GM18520 (cell line): ENCODE data around the gene SMARCB1.

ENCODE experiments used
- ATAC-seq: cut with Tn5 transposase; IDR thresholded peaks from one replicate; pipeline ENCODE4 v1.9.1; 2021; ENCODE audit not compliant: unreplicated experiment

The SMARCB1 gene

DNA sequence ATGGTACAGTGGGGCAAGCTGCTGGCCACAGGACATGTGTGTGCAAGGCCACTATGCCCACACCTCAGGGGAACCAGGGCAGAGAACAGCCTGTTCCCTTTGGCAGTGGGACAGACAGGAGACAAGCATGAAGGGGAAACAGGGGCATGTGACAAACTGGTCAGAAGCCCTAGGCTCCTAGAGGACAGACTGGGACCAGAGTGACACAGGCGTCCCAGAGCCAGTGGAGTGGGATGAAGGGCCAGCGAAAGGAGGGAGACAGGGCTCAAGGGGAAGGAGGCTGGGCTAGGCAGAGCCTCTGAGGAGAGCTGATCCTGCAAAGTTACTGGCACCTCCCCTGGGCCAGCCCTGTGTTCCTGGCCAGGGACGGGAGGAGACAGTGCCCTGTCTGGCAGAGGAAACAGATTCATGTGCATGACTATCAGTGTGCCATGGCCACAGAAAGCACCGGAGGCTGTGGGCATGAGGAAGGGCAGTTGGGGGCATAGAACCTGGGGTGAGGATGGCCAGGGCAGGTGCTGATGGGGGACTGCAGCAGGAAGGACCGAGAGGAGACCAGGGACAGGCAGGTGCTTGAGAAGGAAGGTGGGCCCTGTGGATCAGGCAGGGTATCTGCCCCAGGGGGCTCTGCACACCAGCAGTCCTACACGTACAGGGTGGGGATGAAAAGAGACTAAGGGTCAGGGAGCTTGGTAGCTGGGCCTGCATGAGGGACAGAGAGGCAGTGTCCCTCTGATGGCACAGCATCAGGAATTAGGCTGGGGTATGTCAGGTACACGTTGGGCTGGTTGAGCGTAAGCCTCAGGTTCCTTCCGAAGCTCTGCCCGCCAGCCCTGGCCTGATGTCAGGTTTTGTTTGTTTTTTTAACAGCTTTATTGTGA is 42.3 kb downstream of the SMARCB1 start:
- no peak for ATAC-seq

DNA sequence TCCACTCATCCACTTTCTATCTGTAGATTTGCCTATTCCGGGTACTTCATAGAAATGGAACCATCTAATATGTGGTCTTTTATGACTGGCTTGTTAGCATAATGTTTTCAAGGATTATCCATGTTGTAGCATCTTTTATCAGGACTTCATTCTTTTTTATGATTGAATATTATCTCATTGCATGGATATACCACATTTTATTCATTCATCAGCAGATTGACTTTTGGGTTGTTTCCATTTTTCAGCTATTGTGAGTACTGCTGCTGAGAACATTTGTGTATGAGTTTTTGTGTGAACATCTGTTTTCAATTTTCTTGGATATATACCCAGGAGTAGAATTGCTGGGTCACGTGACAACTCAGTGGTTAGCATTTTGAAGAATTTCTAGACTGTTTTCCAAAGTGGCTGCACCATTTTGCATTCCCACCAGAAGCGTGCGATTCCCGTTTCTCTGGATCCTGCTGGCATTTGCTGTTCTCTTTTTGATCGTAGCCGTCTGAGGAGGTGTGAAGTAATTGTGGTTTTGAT is 43.1 kb downstream of the SMARCB1 start:
- no peak for ATAC-seq

DNA sequence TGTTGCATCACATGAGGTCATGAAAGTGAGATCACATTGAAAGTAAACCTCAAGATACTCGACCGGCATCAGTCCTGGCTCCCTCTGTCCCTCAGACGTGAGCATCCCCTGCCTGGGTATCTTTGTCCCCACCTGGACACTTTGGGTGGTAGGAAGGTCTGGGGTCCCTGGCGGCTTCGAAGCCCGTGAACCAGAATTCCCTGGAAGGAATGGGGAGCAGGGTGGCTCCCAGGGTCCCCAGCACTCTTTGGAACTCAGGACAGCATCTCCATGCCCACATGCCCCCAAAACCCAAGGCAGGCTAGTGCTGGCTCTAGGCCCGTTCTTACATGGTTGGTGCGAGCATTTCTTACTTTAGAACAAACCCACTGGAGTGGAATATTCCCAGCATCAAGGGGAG is 44.5 kb downstream of the SMARCB1 start:
- no peak for ATAC-seq

DNA sequence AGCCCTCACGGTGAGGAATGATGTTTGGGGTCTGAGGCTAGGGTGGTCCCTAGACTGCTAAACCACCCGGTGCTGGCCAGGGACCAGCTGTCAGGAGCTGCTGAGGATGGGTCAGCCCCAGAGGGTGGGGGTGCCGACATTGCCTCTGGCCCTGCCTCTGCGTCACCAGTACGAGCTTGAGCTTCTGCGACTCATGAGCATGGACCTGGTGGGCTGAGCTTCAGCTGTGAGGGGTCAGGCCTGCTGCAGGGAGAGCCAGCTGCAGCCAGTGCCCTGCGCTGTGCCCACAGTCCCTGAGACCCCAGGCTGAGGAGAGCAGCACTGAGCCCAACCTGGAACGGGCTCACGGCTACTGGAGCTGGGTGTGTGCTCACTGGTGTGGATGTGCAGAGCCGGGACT is 45.0 kb downstream of the SMARCB1 start:
- no peak for ATAC-seq

DNA sequence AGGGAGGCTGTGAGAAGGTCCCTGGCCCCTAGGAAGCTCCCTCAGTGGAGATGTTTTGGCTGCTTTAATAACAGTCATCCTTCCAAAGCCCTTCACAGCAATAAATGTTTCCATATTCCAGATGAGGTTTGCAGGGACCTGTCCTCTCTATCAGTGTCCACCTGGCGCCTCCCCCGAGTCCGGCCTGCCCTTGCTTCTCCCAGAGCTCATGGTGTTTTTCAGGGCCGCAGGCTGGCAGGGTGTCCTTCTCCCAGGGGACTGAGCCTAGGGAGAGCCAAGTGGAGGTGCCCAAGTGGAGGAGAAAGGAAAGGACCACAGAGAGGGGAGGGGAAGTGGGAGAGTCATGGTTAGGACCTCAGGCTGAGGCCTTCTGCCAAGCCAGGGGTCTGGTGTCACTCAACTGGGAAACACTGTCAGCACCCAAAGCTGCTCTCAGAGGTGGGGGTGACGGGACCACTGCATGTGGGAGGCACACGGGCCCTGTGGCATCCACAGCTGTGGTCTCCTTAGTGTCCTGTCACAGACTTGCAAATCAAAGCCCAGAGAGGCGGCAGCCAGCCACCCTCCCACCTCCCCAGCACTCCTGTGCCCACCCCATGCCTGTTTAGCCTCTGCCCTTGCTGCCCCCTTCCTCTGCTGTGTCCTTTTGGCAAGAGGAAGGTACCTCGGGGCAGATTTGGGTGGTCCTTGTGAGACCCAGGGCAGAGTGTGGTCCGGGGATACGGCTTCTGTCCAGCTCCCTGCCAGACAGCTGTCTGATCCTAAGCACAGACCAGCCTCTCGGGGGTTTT is 45.7 kb downstream of the SMARCB1 start:
- ATAC-seq: no peak

DNA sequence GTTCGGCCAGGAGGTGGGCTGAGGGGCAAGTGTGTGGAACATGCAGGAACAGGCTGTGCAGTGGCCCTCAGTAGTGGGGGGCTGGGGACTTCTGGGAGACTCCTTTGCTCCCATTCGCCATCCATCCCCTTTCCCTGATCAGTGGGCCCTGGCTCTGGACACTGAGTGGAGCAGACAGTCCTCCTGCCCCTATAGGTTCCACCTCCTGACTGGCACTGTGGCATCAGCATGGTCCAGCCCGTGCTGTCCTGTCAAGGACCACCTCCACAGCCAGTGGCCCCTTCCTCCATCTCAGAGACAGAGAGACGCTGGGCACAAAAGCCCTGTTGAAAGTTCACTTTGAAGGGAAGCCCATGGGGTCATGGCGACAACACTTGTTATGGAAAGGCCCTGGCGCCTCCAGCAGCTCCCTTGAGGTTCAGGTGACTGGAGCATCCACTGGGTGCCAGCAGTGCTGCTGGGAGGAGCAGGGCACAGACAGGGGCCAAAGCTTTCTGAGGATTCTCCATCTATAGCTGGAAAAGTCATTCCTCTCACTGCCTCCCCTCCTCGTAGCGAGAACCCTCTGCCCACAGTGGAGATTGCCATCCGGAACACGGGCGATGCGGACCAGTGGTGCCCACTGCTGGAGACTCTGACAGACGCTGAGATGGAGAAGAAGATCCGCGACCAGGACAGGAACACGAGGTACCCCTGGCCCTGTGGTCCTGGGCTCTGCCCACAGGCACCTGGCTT is 46.4 kb downstream of the SMARCB1 start:
- ATAC-seq: no peak

DNA sequence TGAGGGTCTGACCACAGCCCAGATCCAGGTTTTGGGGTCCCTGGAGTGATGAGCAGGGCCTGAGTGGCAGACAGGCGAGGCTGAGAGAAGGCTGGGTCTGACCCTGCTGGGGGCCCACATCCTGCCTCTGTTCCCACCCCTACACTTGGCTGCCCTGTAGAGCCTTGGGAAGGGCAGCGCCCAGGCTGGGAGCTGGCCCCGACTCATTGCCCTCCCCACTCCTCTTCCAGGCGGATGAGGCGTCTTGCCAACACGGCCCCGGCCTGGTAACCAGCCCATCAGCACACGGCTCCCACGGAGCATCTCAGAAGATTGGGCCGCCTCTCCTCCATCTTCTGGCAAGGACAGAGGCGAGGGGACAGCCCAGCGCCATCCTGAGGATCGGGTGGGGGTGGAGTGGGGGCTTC is 47.1 kb downstream of the SMARCB1 start:
- ATAC-seq: no peak

DNA sequence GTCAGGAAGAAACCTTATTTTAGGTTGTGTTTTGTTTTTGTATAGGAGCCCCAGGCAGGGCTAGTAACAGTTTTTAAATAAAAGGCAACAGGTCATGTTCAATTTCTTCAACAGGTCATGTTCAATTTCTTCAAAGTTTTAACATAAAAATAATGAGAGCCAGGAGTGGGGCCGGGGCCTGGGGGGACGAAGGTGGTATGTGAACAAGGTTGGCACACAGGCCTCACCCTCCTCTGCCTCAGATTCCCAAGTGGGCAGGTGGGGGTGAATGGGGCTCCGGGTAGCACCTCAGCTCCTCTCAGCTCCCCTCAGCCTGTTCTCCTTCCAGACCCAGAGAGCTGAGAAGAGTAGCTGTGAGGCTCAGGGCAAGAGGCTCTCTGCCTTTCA is 47.6 kb downstream of the SMARCB1 start:
- no peak for ATAC-seq

DNA sequence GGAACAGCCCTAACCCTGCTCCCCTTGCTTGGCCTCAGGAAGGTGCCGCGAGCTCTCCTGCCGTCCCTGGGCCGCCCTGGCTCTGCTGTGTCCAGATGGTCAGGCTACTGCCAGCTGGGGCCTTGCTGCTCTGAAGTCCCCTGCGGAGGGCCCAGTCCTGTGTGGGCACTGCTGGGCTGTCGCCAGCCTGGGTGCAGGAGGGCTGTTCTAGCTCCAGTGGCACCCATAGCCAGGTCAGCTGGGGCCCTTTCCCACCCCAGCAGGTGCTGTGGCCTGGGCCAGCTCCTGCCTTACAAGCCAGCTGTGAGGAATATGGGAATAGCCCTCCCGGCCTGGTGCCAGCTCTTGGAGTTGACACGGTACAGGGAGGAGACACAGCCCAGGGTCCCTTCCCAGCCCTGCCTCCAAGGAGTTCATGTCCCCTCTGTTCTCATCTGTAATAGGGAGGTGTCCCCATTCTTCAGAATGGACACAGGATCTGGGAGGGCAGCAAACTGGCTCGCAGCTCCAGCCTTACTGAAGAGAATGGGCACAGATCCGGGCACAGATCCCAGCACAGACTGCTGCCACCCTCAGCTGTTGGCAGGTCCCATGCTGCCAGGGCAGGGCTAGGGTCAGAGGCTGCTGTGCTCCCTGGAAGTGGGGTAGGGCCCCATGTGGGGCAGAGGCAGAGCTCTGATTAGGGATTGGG is 48.2 kb downstream of the SMARCB1 start:
- ATAC-seq: no peak

DNA sequence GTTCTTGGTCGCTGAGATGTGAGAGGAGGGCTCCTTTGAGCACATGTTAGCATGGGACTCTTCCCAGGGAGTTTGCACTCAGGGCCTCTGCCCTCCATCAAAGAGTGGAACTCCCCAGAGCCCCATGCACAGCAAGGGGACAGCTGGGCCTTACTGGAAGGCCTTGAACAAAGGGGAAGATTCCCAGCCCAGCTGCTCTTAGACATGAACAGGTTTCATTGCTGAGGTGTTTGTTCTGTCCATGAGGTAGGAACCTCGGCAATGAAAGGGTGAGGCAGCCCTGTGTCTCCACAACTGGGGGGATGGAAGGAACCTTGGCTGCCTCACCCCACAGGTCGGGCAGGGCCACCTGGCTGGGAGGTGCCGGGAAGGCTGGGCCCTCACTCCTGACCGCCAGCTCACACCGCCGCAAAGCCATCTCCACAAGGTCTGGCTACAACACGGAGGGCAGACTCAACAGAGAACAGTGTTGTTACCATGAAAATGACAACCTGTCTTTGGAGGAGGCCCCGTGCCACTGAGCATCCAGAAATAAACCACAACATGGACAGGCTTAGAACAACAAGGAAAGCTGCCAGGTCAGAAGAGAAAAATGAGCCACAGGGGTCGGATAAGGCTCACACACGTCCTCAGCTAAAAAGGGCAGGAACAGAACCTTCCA is 48.8 kb downstream of the SMARCB1 start:
- ATAC-seq: no peak

DNA sequence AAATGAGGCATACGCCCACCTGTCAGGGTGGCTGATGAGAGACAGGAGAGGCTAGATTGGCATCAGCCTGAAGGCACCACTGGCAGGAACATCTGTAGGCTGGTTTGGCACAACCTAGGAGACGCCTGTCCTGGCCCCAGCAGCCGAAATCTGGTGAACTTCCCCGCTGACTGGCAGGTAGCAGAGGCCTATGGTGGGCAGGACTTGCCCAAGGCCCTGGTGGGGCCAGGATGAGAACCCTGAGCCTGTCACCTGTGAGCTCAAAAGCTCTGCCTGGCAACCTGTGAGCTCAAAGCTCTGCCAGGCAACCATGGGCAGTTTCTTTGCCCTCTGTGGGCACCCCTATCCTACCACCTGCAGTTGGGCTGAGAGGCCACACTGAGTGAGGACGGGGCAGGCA is 49.5 kb downstream of the SMARCB1 start:
- no peak for ATAC-seq

DNA sequence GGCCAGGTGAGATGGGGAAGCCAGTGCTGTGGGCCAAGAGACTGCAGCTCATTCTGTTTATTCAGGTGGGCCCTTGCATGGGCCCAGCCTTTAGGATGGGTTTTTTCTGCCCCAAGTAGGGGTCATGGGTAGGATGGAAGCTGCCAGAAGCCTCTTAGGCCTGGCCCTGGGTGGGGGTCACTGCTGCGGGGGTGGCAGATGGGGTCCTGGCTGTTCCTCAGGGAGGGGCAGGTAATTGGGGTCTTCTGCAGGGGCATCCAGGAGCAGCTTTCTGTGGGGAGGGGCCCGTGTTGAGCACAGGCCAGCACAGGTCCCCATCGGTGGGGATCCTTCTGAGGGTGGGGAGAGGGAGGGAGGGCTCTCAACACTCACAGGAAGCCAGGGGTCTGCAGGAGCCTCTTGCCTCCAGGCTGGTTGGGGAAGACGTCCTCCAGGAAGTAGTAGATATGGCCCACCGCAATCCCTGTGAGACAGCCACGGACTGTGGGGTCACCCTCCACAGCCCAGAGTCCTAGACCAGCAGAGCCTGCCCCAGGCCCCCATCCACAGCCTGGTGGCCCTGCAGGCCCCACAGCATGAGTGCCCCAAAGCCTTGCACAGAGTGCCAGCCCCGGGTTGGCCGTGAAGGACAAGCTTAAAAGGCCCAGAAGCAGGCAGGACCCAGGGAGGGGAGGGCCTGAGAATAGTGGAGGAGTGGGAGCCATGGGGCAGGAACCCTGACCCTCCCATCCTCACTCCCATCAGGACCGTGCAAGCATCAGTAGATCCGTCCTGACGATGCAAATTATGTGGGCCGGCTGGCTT is 50.1 kb downstream of the SMARCB1 start:
- ATAC-seq: no peak

DNA sequence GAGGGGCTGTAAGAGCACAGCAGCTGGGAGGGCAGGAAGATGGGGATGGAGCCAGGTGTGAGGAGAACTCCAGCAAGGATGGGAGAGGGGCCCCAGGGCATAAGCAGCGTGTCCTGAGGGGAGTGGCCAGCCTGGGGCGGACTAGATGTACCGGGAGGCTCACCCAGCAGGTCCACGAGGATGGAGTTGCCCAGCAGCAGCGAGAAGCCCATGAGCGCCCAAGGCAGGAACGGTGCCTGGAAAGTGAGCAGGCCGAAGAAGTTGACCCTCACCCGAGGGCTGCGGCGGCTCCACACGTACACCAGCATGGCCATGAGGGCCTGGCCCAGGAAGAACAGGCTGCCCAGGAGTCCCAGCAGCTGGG is 50.7 kb downstream of the SMARCB1 start:
- ATAC-seq: no peak

DNA sequence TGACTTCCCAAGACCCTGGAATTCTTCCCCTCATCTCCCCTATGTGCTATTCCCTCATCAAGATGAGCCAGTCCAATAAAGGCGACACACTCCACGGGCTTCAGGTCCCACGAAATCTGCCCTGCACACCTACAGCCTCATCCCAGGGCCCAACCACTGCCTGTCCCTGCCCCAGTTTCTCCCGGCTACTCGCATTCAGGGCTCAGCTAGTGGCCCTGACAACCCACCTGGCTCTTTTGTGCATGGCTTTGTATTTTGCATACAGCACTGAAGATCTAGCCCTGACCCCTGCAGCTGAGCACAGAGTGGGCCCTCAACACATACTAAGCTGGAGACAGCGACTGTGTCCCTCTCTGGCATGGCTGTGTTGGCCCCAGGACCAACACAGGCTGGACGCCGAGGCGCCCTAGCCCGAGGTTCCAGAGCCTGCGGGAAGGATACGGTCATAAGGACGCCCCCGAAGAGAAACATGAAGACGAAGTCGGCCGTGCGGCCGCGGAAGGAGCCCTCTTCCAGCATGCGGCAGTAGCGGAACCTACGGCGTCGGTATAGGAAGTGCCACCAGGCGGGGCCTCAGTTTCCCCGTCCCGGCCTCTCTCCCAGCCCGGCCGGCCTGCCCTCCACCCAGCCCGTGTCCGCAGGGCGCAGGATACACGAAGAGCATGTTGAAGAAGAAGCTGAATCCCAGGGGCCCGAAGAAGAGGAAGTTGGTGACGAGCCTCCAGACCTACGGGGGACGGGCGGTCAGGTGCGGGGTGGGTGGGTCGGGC is 51.3 kb downstream of the SMARCB1 start:
- ATAC-seq: no peak

DNA sequence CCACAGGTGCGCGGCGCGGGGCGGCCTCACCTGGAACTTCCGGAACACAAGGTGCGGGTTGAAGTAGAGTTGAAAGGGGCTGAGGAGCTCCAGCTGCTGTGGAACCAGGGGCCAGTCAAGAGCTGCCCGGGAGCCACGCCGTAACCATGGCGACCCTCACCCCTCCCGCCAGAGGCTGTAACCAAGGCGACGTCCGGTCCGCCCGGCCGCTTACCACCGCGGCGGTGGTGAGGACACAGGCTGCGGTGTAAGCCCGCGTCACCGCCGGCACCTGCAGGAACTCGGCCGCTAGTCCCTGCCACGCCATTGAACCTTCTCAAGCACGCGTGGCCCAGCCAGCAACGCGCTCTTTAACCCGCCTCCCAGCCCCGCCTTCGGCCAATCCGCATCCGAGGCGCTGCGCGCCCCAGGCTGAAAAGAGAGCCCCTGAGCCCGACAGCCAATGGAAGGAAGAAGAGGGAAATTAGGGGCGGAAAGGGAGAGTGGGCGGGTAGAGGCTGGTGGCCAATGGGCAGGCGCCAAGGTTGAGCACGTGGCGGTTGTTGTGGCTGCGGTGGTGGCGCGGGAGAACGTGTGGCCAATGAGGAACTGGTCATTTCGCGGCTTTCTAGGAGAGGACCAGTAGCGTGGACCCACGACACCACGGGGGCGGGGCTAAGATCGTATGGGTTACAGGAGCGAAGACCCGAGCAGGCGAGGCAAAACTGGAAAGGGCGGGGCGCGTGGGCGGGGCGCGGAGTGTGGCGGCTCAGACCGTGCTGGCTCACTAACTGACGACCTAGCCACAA is 52.1 kb downstream of the SMARCB1 start, which contains the start of gene DERL3:
DERL3 (minus strand) TSS at position 326 of the 788 bp plus-strand sequence; CDS start at position 307, 19 bp downstream.
- ATAC-seq: peak; percentile 77

DNA sequence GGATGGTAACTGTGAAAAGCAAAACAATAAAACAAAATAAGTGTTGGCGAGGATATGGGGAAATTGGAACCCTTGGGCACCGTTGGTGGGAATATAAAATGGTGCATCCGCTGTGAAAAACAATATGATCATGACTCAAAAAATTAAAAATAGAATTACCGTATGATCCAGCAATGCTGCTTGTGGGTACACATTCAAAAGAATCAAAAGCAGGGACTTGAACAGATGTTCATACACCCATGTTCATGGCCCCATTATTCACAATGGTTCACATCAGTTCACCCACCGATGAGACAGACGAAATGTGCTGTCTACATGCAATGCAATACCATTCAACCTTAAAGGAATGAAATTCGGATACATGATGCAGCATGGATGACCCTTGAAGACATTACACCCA is 53.3 kb downstream of the SMARCB1 start:
- no peak for ATAC-seq

DNA sequence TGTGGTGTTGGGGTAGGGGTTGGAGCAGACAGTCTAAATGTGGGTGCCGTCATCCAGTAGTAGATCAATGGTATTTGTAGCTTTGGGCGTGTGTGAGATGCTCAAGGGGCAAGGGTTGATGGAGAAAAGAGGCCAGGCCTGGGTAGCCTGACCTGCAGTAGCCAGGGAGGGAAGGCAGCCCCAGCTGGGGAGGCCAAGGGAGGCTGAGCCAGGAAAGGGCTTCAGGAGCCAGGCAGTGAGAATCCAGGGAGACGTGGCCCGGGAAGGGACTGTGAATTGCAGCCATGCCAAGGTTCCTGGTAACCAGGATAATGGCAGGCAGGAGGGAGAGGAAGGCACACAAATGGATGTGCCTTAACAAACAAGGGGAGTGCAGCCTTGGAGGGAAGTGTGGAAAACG is 54.5 kb downstream of the SMARCB1 start:
- no peak for ATAC-seq
